IMR-90 (cell line): Measurements from ENCODE around the gene CSAD. TPM values are rescaled to one million over a fixed set of nuclear protein-coding genes. Genes with fewer than 3 reads are reported as not detected.
A peak's percentile ranks its signal among the peaks of the same experiment; 100 is the strongest.

ENCODE experiments used
- ATAC-seq: fragments of 200-7000 bp; cut with Tn5 transposase; 2 replicates; pipeline ENCODE4 v1.9.1; 2020; ENCODE audit warnings: low read depth, mild to moderate bottlenecking, moderate library complexity
- BruUV-seq: library from RNA; stranded (reverse); fragments of 400-500 nt; replicated peaks from 2 replicates; lab custom pipeline; 2021; lab: Mats Ljungman, UMichigan
- CTCF ChIA-PET: fragments of 300-600 bp; formaldehyde crosslinking; extraction: SDS; loops from one replicate; lab custom pipeline; 2021; ENCODE audit warnings: antibody characterized with exemption; lab: Yijun Ruan, JAX
- POLR2A ChIA-PET: fragments of 300-600 bp; sonication (Branson Sonifier 250); formaldehyde crosslinking; loops from one replicate; lab custom pipeline; 2022; ENCODE audit warnings: antibody characterized with exemption; ENCODE audit not compliant: unreplicated experiment; lab: Charles Lee
- DNase-seq: peaks from one replicate; pipeline ENCODE4 v3.0.0; 2013
- H2AFZ ChIP-seq: replicated peaks from 2 replicates; pipeline ENCODE3; 2013; ENCODE audit warnings: low read length, mild to moderate bottlenecking; ENCODE audit not compliant: poor library complexity
- H2AK5ac ChIP-seq: 2 replicates; pipeline ENCODE4 v1.6.1; 2013; ENCODE audit warnings: low read depth, low read length, inconsistent platforms
- H2AK9ac ChIP-seq: replicated peaks from 2 replicates; pipeline ENCODE3; 2013; ENCODE audit warnings: mild to moderate bottlenecking, low read depth, low read length, moderate library complexity; ENCODE audit not compliant: poor library complexity
- H2BK120ac ChIP-seq: 2 replicates; pipeline ENCODE4 v1.6.1; 2013; ENCODE audit warnings: low read depth, low read length, inconsistent platforms
- H2BK15ac ChIP-seq: 3 replicates; pipeline ENCODE4 v1.6.1; 2013; ENCODE audit warnings: low read depth, low read length, inconsistent platforms
- H2BK20ac ChIP-seq: 2 replicates; pipeline ENCODE4 v1.6.1; 2013; ENCODE audit warnings: low read depth, mild to moderate bottlenecking, inconsistent platforms, low read length, moderate library complexity
- H2BK5ac ChIP-seq: 2 replicates; pipeline ENCODE4 v1.6.1; 2013; ENCODE audit warnings: mild to moderate bottlenecking, low read depth, low read length, inconsistent platforms; ENCODE audit not compliant: poor library complexity, severe bottlenecking
- H3K14ac ChIP-seq: replicated peaks from 2 replicates; pipeline ENCODE4 v1.6.1; 2013; ENCODE audit warnings: low read depth, low read length, inconsistent platforms
- H3K18ac ChIP-seq: 2 replicates; pipeline ENCODE4 v1.6.1; 2013; ENCODE audit warnings: low read depth, low read length, control low read depth
- H3K23ac ChIP-seq: 2 replicates; pipeline ENCODE4 v1.6.1; 2013; ENCODE audit warnings: low read depth, low read length, inconsistent platforms
- H3K27ac ChIP-seq: 2 replicates; pipeline ENCODE4 v1.5.1; 2013; ENCODE audit warnings: mild to moderate bottlenecking, control low read depth, low read length; ENCODE audit not compliant: insufficient read depth
- H3K27me3 ChIP-seq: 2 replicates; pipeline ENCODE4 v1.6.1; 2013; ENCODE audit warnings: low read length; ENCODE audit not compliant: control insufficient read depth, insufficient read depth
- H3K36me3 ChIP-seq: 2 replicates; pipeline ENCODE4 v1.6.1; 2013; ENCODE audit warnings: low read length, mixed read lengths; ENCODE audit not compliant: control insufficient read depth, insufficient read depth
- H3K4ac ChIP-seq: 2 replicates; pipeline ENCODE4 v1.6.1; 2013; ENCODE audit warnings: low read depth, low read length, inconsistent platforms
- H3K4me1 ChIP-seq: 2 replicates; pipeline ENCODE4 v1.6.1; 2013; ENCODE audit warnings: low read length, mixed read lengths; ENCODE audit not compliant: control insufficient read depth, insufficient read depth
- H3K4me2 ChIP-seq: 2 replicates; pipeline ENCODE4 v1.6.1; 2013; ENCODE audit warnings: low read depth, mild to moderate bottlenecking, control low read depth, low read length, moderate library complexity
- H3K4me3 ChIP-seq: 2 replicates; pipeline ENCODE4 v1.5.1; 2013; ENCODE audit warnings: low read depth, mild to moderate bottlenecking, control low read depth, low read length, moderate library complexity; ENCODE audit not compliant: insufficient read depth
- H3K56ac ChIP-seq: 2 replicates; pipeline ENCODE4 v1.6.1; 2013; ENCODE audit warnings: low read length, inconsistent platforms; ENCODE audit not compliant: insufficient read depth; ENCODE audit errors: extremely low read depth
- H3K79me1 ChIP-seq, 2 experiments: 2 replicates each; pipeline ENCODE4 v1.6.1; 2013; ENCODE audit warnings: low read length in 2 of 2, inconsistent platforms in 1 of 2, low read depth in 1 of 2
- H3K9ac ChIP-seq: 2 replicates; pipeline ENCODE4 v1.6.1; 2013; ENCODE audit warnings: low read depth, low read length, control low read depth
- H3K9me1 ChIP-seq: 2 replicates; pipeline ENCODE4 v1.6.1; 2013; ENCODE audit warnings: low read length, inconsistent platforms; ENCODE audit not compliant: insufficient read depth
- H3K9me3 ChIP-seq: 2 replicates; pipeline ENCODE4 v1.6.1; 2013; ENCODE audit warnings: low read length; ENCODE audit not compliant: control insufficient read depth, insufficient read depth
- H4K20me1 ChIP-seq: 2 replicates; pipeline ENCODE4 v1.6.1; 2013; ENCODE audit warnings: low read length, inconsistent platforms; ENCODE audit not compliant: insufficient read depth
- H4K5ac ChIP-seq: 2 replicates; pipeline ENCODE4 v1.6.1; 2013; ENCODE audit warnings: mild to moderate bottlenecking, low read depth, low read length, control low read depth
- H4K8ac ChIP-seq, 2 experiments: 2 replicates each; pipeline ENCODE4 v1.6.1; 2013; ENCODE audit warnings: low read depth in 2 of 2, low read length in 2 of 2, control low read depth in 1 of 2, inconsistent platforms in 1 of 2
- H4K91ac ChIP-seq: 2 replicates; pipeline ENCODE4 v1.6.1; 2013; ENCODE audit warnings: low read depth, low read length, inconsistent platforms; ENCODE audit not compliant: insufficient read depth
- BHLHE40 ChIP-seq: fragments of 150-350 bp; IDR thresholded peaks from 2 replicates; pipeline ENCODE4 v1.6.1; 2016; ENCODE audit warnings: mild to moderate bottlenecking, low read depth, low read length
- CEBPB ChIP-seq: IDR thresholded peaks from 2 replicates; pipeline ENCODE4 v1.6.1; 2012; ENCODE audit warnings: low read depth, low read length, improper control_type of control experiment
- CHD1 ChIP-seq: IDR thresholded peaks from 2 replicates; pipeline ENCODE4 v1.6.1; 2012; ENCODE audit warnings: low read depth, low read length, improper control_type of control experiment
- CTCF ChIP-seq: conservative IDR thresholded peaks from 2 replicates; pipeline ENCODE4 v1.5.1; 2012; ENCODE audit warnings: mild to moderate bottlenecking, low read depth, low read length, improper control_type of control experiment
- ELK1 ChIP-seq: fragments of 150-350 bp; IDR thresholded peaks from 2 replicates; pipeline ENCODE4 v1.6.1; 2016; ENCODE audit warnings: low read depth, mild to moderate bottlenecking, low read length, moderate library complexity, borderline replicate concordance
- FOS ChIP-seq: fragments of 150-350 bp; IDR thresholded peaks from 2 replicates; pipeline ENCODE4 v1.6.1; 2016; ENCODE audit warnings: low read depth, low read length
- MAFK ChIP-seq: IDR thresholded peaks from 2 replicates; pipeline ENCODE4 v1.6.1; 2012; ENCODE audit warnings: low read depth, low read length, improper control_type of control experiment
- MAZ ChIP-seq: IDR thresholded peaks from 2 replicates; pipeline ENCODE4 v1.6.1; 2012; ENCODE audit warnings: low read depth, mild to moderate bottlenecking, low read length, improper control_type of control experiment, moderate library complexity, borderline replicate concordance
- MXI1 ChIP-seq: IDR thresholded peaks from 2 replicates; pipeline ENCODE4 v1.6.1; 2012; ENCODE audit warnings: low read depth, mild to moderate bottlenecking, low read length, moderate library complexity, borderline replicate concordance
- NFE2L2 ChIP-seq: fragments of 150-350 bp; IDR thresholded peaks from 2 replicates; pipeline ENCODE4 v1.6.1; 2016; ENCODE audit warnings: low read depth, mild to moderate bottlenecking, low read length
- POLR2A ChIP-seq: IDR thresholded peaks from 2 replicates; pipeline ENCODE4 v1.6.1; 2012; ENCODE audit warnings: mild to moderate bottlenecking, low read depth, low read length
- RCOR1 ChIP-seq: IDR thresholded peaks from 2 replicates; pipeline ENCODE4 v1.6.1; 2012; ENCODE audit warnings: mild to moderate bottlenecking, low read length, improper control_type of control experiment; ENCODE audit not compliant: insufficient replicate concordance
- RFX5 ChIP-seq: IDR thresholded peaks from 2 replicates; pipeline ENCODE4 v1.8.0; 2012; ENCODE audit warnings: low read depth, mild to moderate bottlenecking, low read length, moderate library complexity
- SMC3 ChIP-seq: fragments of 150-350 bp; IDR thresholded peaks from 2 replicates; pipeline ENCODE4 v1.6.1; 2016; ENCODE audit warnings: low read depth, mild to moderate bottlenecking, antibody characterized with exemption, low read length, moderate library complexity
- USF2 ChIP-seq: fragments of 150-350 bp; IDR thresholded peaks from 2 replicates; pipeline ENCODE4 v1.6.1; 2017; ENCODE audit warnings: mild to moderate bottlenecking, antibody characterized with exemption, low read length, low read depth
- WGBS, 2 experiments: methylation state at CpG; one replicate each; pipeline versions ENCODE4 v1.1.5 to v1.1.7; 2013; ENCODE audit warnings: missing lambda C conversion rate in 2 of 2; ENCODE audit not compliant: insufficient read length in 1 of 2; ENCODE audit errors: extremely low coverage in 2 of 2; 5-methylcytosine and 5-hydroxymethylcytosine counted together
- dilution Hi-C: fragments of 300-500 bp; cut with HindIII; formaldehyde crosslinking; loops from one replicate; pipeline ENCODE4 v1.14.3; 2018; ENCODE audit warnings: low sequenced_read_pairs; ENCODE audit not compliant: unreplicated experiment
- in situ Hi-C: fragments of 300-500 bp; cut with MboI; formaldehyde crosslinking; loops from 3 replicates; pipeline ENCODE4 v1.14.3; 2019; ENCODE audit warnings: low sequenced_read_pairs, inconsistent platforms, mixed read lengths
- intact Hi-C: fragments of 100-400 bp; cut with micrococcal nuclease; formaldehyde crosslinking; loops from 2 replicates; pipeline ENCODE4 v1.10.0; 2022
- polyA plus RNA-seq, 3 experiments: library from polyadenylated mRNA; depleted of rRNA; stranded (reverse); fragments of >200 nt; gene quantifications; 2 replicates each; pipeline ENCODE4 v1.2.3, GENCODE V29; 2012; ENCODE audit warnings: low replicate concordance in 1 of 3
- total RNA-seq: library from RNA; depleted of rRNA; stranded (reverse); fragments of >200 nt; gene quantifications from 2 replicates; pipeline ENCODE4 v1.2.3, GENCODE V29; 2012

Gene CSAD
- total and polyA plus RNA-seq, 2 of the 4 experiments (the other 2 are of a cell fraction): 5.4 to 45.6 TPM

GRCh38 chr12:53120685-53121525 is 59.8 kb downstream of the CSAD start:
- DNase-seq: no peak
- Histone ChIP-seq H4K5ac (no peak overlapping the region), H2AFZ (peak overlapping the region; percentile 61), H2BK15ac (no peak overlapping the region), H3K9me3 (no peaks in the 10 kb centered on the region), H2AK9ac (no peak overlapping the region), H3K9ac (no peak overlapping the region), H3K4me3 (no peak overlapping the region), H3K4me1 (peaks cover 3% of the 10 kb centered on the region; the same call in 1 of the 2 replicates), H3K36me3 (no peaks in the 10 kb centered on the region), H2BK20ac (no peak overlapping the region), H4K91ac (no peak overlapping the region), H4K8ac (no peak overlapping the region), H3K27me3 (peaks cover 2% of the 10 kb centered on the region; the same call in 1 of the 2 replicates), H2AK5ac (no peak overlapping the region; the same call in 1 of the 2 replicates), H3K4ac (no peak overlapping the region), H4K20me1 (no peaks in the 10 kb centered on the region), H3K79me1 (no peaks in the 10 kb centered on the region), H3K14ac (no peak overlapping the region), H3K56ac (no peak overlapping the region), H3K4me2 (no peak overlapping the region), H3K23ac (no peak overlapping the region), H3K18ac (no peak overlapping the region), H3K27ac (no peak overlapping the region), H3K9me1 (peaks cover 10% of the 10 kb centered on the region), H2BK5ac (no peak overlapping the region), H2BK120ac (no peak overlapping the region)
- ATAC-seq: no peak
- in situ Hi-C loops (no loop called here), intact Hi-C loops (no loop called here), dilution Hi-C loops (no loop called here)
- ChIA-PET CTCF (no interaction called here), POLR2A (no interaction called here)
- 84% methylated on average over 5 of the region's 12 CpGs; no CpG with 5 or more reads in 1 of the 2 experiments for WGBS, 2 experiments
- no TSS peak for BruUV-seq
- TF ChIP-seq ELK1 (no peak), USF2 (no peak), BHLHE40 (no peak), SMC3 (no peak), RFX5 (no peak), MAFK (no peak), CTCF (no peak), CHD1 (no peak), MXI1 (no peak), NFE2L2 (no peak), FOS (no peak), POLR2A (no peak), RCOR1 (no peak), MAZ (no peak), CEBPB (no peak)
